ENCODE results near the gene SYP.

SYP gene

DNA sequence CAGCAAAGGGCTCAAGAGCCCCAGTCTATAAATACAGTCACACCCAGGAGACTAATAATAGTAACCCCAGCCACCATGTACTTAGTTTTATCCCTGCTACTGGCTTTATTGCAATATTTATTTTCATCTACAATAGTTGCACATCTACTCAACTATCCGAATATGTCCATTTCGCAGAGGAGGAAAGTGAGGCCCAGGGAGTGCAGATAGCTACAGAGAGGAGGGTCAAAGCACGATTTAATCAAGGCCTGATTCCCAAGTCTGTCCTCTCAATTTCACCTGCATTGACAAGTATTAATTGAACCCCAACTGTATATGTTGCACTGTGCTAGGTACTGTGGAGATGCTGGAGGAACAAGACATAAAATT is 32.3 kb downstream of the SYP start:
- TF ChIP-seq, protein P1, sequence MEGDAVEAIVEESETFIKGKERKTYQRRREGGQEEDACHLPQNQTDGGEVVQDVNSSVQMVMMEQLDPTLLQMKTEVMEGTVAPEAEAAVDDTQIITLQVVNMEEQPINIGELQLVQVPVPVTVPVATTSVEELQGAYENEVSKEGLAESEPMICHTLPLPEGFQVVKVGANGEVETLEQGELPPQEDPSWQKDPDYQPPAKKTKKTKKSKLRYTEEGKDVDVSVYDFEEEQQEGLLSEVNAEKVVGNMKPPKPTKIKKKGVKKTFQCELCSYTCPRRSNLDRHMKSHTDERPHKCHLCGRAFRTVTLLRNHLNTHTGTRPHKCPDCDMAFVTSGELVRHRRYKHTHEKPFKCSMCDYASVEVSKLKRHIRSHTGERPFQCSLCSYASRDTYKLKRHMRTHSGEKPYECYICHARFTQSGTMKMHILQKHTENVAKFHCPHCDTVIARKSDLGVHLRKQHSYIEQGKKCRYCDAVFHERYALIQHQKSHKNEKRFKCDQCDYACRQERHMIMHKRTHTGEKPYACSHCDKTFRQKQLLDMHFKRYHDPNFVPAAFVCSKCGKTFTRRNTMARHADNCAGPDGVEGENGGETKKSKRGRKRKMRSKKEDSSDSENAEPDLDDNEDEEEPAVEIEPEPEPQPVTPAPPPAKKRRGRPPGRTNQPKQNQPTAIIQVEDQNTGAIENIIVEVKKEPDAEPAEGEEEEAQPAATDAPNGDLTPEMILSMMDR (conservative IDR thresholded peaks at IDR 0.05; ENCODE audit: low read length): no peak
- no peak for DNase-seq (ENCODE audit: low read depth)
- peak overlapping the region; percentile 59 for H3K4me3 ChIP-seq (ENCODE audit: low read length)

DNA sequence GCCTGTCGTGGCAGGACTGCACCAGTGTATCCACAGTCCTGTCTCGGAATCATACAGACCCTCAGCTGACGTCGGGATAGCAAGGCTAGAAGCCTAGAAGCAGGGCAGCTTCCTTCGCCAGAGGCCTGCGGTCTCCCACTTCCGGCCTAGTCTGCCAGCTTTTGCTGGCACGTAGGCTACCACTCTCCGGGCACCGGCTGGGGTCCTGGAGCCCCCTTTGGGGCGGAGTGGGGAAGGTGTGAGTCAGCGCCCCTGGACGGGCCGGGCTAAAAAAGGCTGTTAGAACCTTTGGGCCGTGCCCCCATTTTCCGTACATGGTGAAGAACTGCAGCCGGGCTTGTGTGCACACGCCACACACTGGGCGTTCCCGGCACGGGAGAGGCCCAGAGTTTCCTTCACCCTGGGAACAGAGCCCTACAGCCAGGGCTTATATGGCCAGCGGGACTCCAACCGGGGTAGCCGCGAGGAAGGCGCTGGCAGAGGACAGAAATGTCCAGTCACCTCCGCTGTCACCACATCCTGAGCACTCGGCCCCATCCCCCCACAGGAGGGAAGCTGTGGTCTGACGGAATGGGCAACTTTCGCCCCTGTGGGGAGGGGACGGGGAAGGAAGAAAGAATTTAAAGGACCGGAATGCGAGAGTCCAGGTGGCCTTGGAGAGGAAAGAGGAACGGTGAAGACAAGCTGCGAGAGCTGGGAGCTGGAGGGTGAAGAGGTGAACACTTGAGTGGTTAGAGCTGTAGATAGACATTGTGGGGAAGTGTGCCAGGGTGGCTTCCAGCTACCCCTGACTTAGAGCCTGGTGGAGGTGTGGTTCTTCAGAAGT is 32.9 kb downstream of the SYP start:
- H3K4me3 ChIP-seq (ENCODE audit: low read length): peak overlapping the region; percentile 59
- peak; percentile 86 for DNase-seq (ENCODE audit: low read depth)
- TF ChIP-seq, protein P1 (conservative IDR thresholded peaks at IDR 0.05; ENCODE audit: low read length): no peak

DNA sequence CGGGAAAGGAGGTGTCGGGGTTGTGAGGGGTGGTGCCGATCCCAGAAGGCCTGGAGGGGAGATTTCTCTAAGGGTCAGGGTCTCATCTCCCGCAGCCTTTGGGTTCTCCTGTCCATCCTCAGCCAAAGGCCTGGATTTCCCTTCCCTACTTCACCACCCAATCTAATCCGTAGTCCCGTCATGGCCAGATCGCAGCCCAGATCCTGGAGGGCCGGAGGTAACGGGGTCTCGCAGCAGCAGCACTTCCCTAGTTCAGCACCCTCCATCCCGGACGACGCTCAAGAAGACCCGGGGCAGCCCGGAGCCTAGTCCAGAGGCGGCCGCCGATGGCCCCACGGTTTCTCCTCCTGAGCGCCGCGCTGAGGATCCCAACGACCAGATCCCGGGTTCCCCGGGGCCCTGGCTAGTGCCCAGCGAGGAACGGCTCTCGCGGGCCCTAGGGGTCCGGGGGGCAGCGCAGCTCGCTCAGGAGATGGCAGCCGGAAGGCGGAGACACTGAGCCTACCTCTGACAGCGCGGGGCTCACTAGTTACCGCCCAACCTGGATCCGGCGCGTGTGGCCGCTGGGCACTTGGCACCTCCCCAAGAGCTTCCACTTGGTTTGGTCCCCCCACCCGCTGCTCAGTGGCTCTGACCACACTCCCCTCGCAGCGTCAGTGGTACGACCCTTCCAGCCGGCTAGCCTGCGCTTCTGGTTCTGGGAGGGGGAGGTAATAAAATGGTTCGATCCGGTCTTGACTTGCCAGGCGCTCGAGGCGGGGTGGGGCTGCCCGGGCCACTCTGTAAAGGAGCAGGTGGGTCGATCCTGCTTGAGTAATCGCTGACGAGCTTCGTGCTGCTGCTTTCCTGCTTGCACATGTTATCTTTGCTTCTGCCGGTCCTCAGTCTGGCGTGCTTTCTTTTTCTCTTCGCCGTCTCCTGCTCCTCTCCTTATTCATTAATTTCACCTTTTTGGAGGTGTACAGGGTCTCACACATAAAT is 33.8 kb downstream of the SYP start:
- TF ChIP-seq, protein P1 (conservative IDR thresholded peaks at IDR 0.05; ENCODE audit: low read length): peak; percentile 21; the same call in 1 of the 2 replicates
- H3K4me3 ChIP-seq (ENCODE audit: low read length): peak overlapping the region; percentile 59
- peak; percentile 62 for DNase-seq (ENCODE audit: low read depth)

DNA sequence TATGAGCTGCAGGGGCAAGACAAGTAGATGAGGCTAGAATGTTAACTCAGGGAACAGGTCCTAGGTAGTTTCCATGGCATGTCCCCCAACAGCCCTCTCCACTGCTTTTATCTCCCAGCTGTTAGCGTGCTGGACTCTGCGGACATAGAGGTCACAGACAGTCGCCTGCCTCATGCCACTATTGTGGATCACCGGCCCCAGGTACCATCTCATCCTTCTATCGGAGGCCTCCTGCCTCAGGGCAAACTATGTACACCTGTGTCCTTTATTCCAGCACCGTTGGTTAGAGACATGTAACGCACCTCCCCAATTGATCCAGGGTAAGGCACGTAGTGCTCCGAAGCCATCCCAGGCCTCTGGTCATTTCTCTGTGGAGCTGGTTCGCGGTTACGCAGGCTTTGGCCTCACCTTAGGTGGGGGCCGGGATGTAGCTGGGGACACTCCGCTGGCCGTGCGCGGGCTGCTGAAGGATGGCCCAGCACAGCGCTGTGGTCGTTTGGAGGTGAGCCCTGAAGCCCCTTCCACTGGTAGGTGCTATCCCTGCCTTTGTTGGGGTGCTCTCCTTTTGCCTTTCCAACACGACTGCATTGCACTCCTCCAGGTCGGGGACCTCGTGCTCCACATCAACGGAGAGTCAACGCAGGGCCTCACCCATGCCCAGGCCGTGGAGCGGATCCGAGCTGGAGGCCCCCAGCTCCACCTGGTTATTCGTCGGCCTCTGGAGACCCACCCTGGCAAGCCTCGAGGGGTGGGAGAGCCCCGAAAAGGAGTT is 35.2 kb downstream of the SYP start:
- no peak for DNase-seq (ENCODE audit: low read depth)
- H3K4me3 ChIP-seq (ENCODE audit: low read length): no peak overlapping the region

DNA sequence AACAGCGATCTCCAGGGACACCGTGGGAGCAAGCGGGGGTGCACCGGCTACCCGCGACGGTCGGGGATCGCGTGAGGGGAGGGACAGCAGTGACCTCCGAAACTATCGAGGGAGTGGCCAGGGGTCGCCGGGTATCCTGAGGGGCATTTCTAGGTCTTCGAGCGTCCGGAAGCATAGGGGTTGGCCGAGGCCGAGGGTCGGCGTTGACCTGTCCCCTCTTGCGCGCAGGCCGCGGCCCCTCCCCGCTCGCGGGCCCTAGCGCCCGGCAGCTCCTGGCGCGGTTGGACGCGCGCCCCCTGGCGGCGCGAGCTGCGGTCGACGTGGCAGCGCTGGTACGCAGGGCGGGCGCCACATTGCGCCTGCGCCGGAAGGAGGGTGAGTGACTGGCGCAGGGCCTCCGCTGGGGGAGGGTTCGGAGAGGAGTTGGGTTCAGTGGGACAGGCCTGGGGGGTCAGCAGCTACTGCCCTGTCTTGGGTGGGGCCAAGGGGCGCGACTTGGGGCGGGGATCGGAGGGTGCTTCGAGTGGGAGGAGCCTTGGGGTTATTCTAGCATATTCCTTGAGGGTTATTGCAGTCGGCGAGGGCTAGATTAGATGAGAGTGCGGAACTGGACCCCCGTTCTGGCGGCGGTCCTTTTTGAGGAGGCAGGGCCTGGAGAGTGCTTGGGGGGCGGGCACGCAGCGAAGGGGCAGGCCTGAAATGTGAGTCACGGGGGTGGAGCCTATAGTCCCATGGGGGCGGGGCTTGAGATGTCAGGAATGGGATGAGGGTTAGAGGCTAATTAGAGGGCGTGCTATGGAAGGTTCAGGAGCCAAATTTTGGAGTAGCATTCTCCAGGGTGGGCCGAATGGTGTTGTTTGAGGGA is 36.2 kb downstream of the SYP start:
- DNase-seq (ENCODE audit: low read depth): peak; percentile 75
- TF ChIP-seq, protein P1 (conservative IDR thresholded peaks at IDR 0.05; ENCODE audit: low read length): peak; percentile 30
- H3K4me3 ChIP-seq (ENCODE audit: low read length): peak overlapping the region; percentile 49

More for the DNA sequence above, 35.2 kb downstream of the SYP start:
- TF ChIP-seq, protein P1 (conservative IDR thresholded peaks at IDR 0.05; ENCODE audit: low read length): no peak

DNA sequence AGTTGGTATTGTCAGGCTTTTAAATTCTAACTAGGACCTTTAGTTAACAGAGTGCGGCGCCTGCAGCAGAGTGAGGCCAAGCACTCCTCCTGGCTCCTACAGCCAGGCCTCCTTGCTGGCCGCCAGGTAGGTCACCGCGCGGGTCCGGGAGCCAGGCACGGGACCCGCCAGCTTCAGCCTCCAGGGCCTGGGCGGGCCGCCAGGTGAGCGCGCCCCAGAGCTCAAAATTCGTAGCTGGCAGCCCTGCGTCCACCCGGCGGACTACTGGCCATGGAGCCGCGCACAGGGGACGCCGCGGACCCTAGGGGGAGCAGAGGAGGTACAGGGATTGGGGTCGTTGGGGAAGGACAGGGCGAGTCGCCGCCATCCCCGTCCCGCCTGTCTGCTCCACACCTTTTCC is 37.4 kb downstream of the SYP start, which contains the start of gene MAGIX:
Gene MAGIX (plus strand): TSS at position 139 of the 400 bp plus-strand sequence. CDS start 132 bp downstream, at position 271.
- DNase-seq (ENCODE audit: low read depth): no peak
- H3K4me3 ChIP-seq (ENCODE audit: low read length): peak within 1 kb of the TSS; percentile 49
- TF ChIP-seq, protein P1 (conservative IDR thresholded peaks at IDR 0.05; ENCODE audit: low read length): no peak
